GM18498 (cell line): ENCODE results near the gene PRADC1.
"Not testable (repeated sequence)": the region's sequence is repeated elsewhere in the genome, so short reads cannot be mapped to it uniquely, and the experiment has no call there.

Experiments
- ATAC-seq: cut with Tn5 transposase; IDR thresholded peaks from one replicate; pipeline ENCODE4 v1.9.1; 2021; ENCODE audit warnings: mild to moderate bottlenecking, moderate library complexity; ENCODE audit not compliant: unreplicated experiment

Gene PRADC1

DNA sequence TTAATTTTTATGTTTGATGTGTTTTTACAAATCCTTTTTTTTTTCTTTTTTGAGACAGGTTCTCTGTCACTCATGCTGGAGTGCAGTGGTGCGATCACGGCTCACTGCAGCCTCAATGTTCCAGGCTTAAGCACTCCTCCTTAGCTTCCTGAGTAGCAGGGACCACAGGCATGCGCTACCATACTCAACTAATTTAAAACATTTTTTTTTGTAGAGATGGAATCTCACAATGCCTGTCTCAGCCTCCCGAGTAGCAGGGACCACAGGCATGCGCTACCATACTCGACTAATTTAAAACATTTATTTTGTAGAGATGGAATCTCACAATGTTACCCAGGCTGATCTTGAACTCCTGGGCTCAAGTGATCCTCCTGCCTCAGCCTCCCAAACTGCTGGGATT lies 27.4 kb downstream of the PRADC1 start:
- no peak for ATAC-seq

DNA sequence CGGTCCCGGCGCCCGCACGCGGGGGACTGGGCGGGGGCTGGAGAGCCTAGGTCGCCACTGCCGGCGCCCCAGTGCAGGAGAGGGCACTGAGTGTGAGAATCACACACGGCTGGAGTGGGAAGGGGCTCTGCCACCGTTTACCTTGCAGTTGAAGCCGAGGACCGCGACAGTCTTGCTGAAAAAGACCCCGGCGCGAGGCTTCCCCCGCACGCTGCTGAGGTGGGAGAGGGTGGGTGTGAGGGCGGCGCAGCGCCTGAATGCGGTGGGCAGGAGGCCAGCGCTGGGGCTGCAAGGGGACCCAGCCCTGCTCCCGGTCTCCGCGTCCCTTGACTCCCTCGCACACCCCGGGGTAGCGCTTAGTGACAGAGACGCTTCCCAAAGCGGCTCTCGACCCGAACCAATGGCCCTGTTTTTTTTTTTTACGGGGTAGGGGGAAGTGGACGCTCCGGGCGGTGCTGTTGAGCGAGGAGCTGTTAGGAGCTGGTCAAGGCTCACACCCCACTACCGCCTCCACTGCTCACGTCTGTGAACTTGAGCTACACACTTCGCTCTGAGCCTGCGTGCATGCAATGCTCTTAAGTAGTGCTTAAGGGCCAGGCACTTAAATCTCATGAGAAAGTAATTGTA lies 29.9 kb downstream of the PRADC1 start:
- ATAC-seq = no peak

DNA sequence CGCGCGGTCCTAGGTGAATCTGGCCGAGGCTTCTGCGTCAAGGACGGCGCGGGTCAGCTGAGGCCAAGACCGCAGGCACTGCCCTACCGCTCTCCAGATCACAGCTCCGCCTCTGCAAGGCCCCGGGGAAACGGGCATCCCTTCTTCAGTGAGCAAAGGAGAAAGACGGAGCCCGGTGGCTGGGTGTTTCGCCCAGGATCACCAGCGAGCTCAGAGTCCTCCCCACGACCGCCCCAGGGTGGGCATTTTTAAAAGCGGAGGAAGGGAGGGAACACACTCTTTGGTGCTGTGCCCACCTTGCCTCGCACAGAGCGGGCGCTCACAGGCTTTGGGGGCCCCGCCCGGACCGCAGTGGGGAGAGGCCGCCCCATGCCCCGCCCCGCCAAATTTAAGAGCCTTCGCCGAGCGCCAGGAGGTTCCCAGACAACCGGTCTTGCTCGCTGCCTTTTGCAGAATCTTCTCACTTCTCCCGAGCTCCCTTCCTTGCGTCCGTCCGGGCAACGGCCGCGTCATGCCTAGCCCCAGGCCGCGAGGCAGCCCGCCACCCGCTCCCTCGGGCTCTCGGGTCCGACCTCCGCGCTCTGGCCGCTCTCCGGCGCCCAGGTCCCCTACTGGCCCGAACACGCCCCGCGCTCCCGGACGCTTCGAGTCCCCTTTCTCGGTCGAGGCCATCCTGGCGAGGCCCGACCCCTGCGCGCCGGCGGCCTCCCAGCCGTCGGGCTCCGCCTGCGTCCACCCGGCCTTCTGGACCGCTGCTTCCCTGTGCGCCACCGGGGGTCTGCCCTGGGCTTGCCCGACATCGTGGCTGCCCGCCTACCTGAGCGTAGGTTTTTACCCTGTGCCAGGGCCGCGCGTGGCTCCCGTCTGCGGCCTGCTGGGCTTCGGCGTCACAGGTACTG lies 30.6 kb downstream of the PRADC1 start, which contains the start of gene NOTO:
Gene NOTO (plus strand): TSS at position 419 of the 899 bp plus-strand sequence. CDS start 93 bp downstream, at position 512.
- no peak for ATAC-seq

- not testable (repeated sequence) for ATAC-seq
These were observed 32.8 kb downstream of the PRADC1 start for GRCh38 chr2:73200281-73200680.

- no peak for ATAC-seq
These were observed 35.5 kb downstream of the PRADC1 start for GRCh38 chr2:73197579-73197978.

- ATAC-seq = no peak
These were observed 45.5 kb downstream of the PRADC1 start for GRCh38 chr2:73187549-73187948.

- ATAC-seq = no peak
These were observed 47.1 kb downstream of the PRADC1 start for GRCh38 chr2:73185965-73186364.
